Tibial nerve (tissue), 4 donors: ENCODE data around the gene MAP3K20. TPM values are rescaled to one million over a fixed set of nuclear protein-coding genes. Genes with fewer than 3 reads are reported as not detected.

Source experiments
- DNase-seq, 2 donors: peaks; one replicate each; pipeline ENCODE4 v3.0.0-alpha.2; 2019; ENCODE audit warnings: low spot score in 2 of 2
- H3K27ac ChIP-seq, 4 donors: fragments of 200-600 bp; sonication (generic) in 3 of 4; one replicate each; pipeline ENCODE4 v1.5.1; 2017 to 2019; ENCODE audit warnings: mild to moderate bottlenecking in 1 of 4
- H3K27me3 ChIP-seq, 2 donors: fragments of 200-600 bp; sonication (generic) in 1 of 2; one replicate each; pipeline versions ENCODE4 v1.5.1 to v1.6.0; 2017 to 2019
- H3K36me3 ChIP-seq, 3 donors: fragments of 200-600 bp; sonication (generic); one replicate each; pipeline ENCODE4 v1.5.1; 2018 to 2019
- H3K4me1 ChIP-seq, 4 donors: fragments of 200-600 bp; sonication (generic) in 3 of 4; one replicate each; pipeline ENCODE4 v1.5.1; 2017 to 2019
- H3K4me3 ChIP-seq, 4 donors: fragments of 200-600 bp; sonication (generic) in 3 of 4; one replicate each; pipeline ENCODE4 v1.5.1; 2017 to 2019; ENCODE audit warnings: mild to moderate bottlenecking in 1 of 4, moderate library complexity in 1 of 4
- H3K9me3 ChIP-seq, 4 donors: fragments of 200-600 bp; sonication (generic) in 3 of 4; one replicate each; pipeline ENCODE4 v1.5.1; 2017 to 2019
- EP300 ChIP-seq, 2 donors: sonication (generic); formaldehyde crosslinking; IDR thresholded peaks; one replicate each; pipeline ENCODE4 v1.6.1; 2017; ENCODE audit warnings: antibody characterized with exemption in 2 of 2, mild to moderate bottlenecking in 1 of 2
- POLR2A ChIP-seq, 2 donors: fragments of 450-650 bp; IDR thresholded peaks; one replicate each; pipeline ENCODE4 v1.6.1; 2017; ENCODE audit warnings: antibody characterized with exemption in 2 of 2, mild to moderate bottlenecking in 2 of 2, moderate library complexity in 2 of 2
- WGBS, 2 donors: methylation state at CpG; one replicate each; pipeline ENCODE4 v1.1.5; 2018; 5-methylcytosine and 5-hydroxymethylcytosine counted together
- total RNA-seq, 4 donors: library from RNA; depleted of rRNA; stranded (reverse); fragments of >200 nt; gene quantifications; one replicate each; pipeline ENCODE4 v1.1.0, GENCODE V29; 2016
- TF ChIP-seq, protein P1 (sequence below), 5 experiments: fragments of 200-600 bp in 3 of 5; fragments of 450-650 bp in 2 of 5; sonication (generic) in 3 of 5; IDR thresholded peaks; one replicate each; pipeline ENCODE4 v1.5.1; 2016 to 2019; ENCODE audit warnings: antibody characterized with exemption in 5 of 5, mild to moderate bottlenecking in 3 of 5, moderate library complexity in 2 of 5

Gene MAP3K20
- total RNA-seq, 4 donors from 2014 or later: 21.9 to 32.6 (median 23.2) TPM

DNA sequence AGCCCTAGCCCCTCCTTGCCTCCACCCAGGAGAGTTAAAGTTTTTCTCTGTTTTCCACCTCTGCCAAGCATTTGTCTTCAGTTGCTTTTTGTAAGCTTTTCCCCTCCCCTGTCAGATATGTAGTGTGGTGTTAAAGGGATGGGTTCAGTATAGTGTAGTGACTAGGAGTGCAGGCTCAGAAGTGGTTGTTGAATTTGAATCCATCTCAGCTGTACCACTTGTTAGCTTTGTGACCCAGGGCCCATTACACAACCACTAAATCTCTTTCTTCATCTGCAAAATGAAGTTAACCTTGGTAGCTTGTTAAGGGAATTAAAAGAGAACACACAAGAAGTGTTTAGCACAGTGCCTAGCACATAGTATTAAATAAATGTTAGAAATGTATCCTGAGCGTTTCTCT is 56.9 kb downstream of the MAP3K20 start:
- Histone ChIP-seq H3K4me1 (peaks cover 0 to 5% (median 2%) of the 10 kb centered on the region in 4 donors), H3K9me3 (no peaks in the 10 kb centered on the region)
- WGBS, 2 donors: 85 to 96% methylated on average over 1 of the region's 1 CpG

GRCh38 chr2:173134703-173135102 is 59.1 kb downstream of the MAP3K20 start:
- H3K36me3 ChIP-seq: no peaks in the 10 kb centered on the region
- TF ChIP-seq EP300 (IDR thresholded peaks at IDR 0.05): peak in 1 of 2 donors; percentile 14
- TF ChIP-seq, protein P1, sequence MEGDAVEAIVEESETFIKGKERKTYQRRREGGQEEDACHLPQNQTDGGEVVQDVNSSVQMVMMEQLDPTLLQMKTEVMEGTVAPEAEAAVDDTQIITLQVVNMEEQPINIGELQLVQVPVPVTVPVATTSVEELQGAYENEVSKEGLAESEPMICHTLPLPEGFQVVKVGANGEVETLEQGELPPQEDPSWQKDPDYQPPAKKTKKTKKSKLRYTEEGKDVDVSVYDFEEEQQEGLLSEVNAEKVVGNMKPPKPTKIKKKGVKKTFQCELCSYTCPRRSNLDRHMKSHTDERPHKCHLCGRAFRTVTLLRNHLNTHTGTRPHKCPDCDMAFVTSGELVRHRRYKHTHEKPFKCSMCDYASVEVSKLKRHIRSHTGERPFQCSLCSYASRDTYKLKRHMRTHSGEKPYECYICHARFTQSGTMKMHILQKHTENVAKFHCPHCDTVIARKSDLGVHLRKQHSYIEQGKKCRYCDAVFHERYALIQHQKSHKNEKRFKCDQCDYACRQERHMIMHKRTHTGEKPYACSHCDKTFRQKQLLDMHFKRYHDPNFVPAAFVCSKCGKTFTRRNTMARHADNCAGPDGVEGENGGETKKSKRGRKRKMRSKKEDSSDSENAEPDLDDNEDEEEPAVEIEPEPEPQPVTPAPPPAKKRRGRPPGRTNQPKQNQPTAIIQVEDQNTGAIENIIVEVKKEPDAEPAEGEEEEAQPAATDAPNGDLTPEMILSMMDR (IDR thresholded peaks at IDR 0.05): no peak
- H3K4me1 ChIP-seq: peaks cover 0 to 5% (median 2%) of the 10 kb centered on the region in 4 donors
- 76 to 80% methylated on average over 4 of the region's 4 CpGs for WGBS, 2 donors
- H3K4me3 ChIP-seq: no peak overlapping the region
- no peaks in the 10 kb centered on the region for H3K9me3 ChIP-seq
- DNase-seq: peak in 1 of 2 donors; percentile 38
- no peak overlapping the region for H3K27ac ChIP-seq
- H3K27me3 ChIP-seq: no peaks in the 10 kb centered on the region

More for the DNA sequence above, 56.9 kb downstream of the MAP3K20 start:
- no peaks in the 10 kb centered on the region for H3K27me3 ChIP-seq
- no peaks in the 10 kb centered on the region for H3K36me3 ChIP-seq
- DNase-seq: no peak
- no peak for TF ChIP-seq EP300 (IDR thresholded peaks at IDR 0.05)
- no peak for TF ChIP-seq POLR2A (IDR thresholded peaks at IDR 0.05)
- TF ChIP-seq, protein P1 (IDR thresholded peaks at IDR 0.05): no peak
- H3K27ac ChIP-seq: no peak overlapping the region
- H3K4me3 ChIP-seq: no peak overlapping the region

DNA sequence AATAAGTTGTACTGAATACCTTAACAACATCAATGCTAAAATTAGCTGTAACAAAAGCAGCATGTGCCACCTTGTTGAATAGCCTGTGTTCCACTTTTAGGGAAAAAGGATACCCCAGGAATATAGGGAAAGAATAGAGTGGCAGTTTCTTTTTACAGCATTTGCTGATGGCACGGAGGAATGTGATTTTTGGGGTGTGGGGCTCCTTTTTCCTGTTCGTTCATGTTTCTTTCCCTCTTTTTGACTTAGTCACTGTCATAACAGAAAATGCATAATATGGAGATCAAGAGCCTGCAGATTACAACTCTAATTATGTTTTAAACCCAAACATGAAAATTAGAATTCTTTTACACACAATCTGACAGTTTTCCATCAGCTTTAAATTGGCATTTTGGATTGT is 60.4 kb downstream of the MAP3K20 start:
- Histone ChIP-seq H3K4me1 (peaks cover 0 to 4% (median 0%) of the 10 kb centered on the region in 4 donors), H3K27ac (no peak overlapping the region), H3K9me3 (no peaks in the 10 kb centered on the region), H3K4me3 (no peak overlapping the region), H3K27me3 (no peaks in the 10 kb centered on the region), H3K36me3 (no peaks in the 10 kb centered on the region)
- WGBS, 2 donors: 65 to 73% methylated on average over 2 of the region's 2 CpGs
- no peak for DNase-seq
- TF ChIP-seq POLR2A (IDR thresholded peaks at IDR 0.05) (no peak), EP300 (IDR thresholded peaks at IDR 0.05) (no peak)
- TF ChIP-seq, protein P1 (IDR thresholded peaks at IDR 0.05): no peak

DNA sequence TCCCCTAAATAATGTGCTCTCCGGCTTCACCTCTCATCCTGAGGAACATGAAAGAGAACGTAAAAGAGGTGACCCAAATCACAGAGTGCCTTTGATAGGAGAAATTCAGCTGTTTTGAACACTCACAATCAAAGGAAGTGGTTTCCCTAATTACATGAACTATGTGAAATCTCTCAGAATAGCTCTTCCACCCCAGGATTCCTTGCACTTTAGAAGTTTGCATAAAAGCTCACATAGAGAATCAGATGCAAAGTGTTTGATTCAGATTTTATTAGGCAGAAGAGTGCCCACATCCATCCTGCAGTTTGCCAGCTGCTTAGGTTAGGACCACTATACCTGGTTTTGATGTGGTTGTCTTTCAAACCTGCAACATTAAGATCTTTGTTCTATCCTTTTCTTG is 61.0 kb downstream of the MAP3K20 start:
- no peaks in the 10 kb centered on the region for H3K36me3 ChIP-seq
- DNase-seq: no peak
- peaks cover 0 to 4% (median 0%) of the 10 kb centered on the region in 4 donors for H3K4me1 ChIP-seq
- H3K27ac ChIP-seq: no peak overlapping the region
- no peaks in the 10 kb centered on the region for H3K9me3 ChIP-seq
- no peak for TF ChIP-seq POLR2A (IDR thresholded peaks at IDR 0.05)
- no peak for TF ChIP-seq EP300 (IDR thresholded peaks at IDR 0.05)
- TF ChIP-seq, protein P1 (IDR thresholded peaks at IDR 0.05): no peak
- no peaks in the 10 kb centered on the region for H3K27me3 ChIP-seq
- no peak overlapping the region for H3K4me3 ChIP-seq
- 71 to 74% methylated on average over 2 of the region's 2 CpGs for WGBS, 2 donors

DNA sequence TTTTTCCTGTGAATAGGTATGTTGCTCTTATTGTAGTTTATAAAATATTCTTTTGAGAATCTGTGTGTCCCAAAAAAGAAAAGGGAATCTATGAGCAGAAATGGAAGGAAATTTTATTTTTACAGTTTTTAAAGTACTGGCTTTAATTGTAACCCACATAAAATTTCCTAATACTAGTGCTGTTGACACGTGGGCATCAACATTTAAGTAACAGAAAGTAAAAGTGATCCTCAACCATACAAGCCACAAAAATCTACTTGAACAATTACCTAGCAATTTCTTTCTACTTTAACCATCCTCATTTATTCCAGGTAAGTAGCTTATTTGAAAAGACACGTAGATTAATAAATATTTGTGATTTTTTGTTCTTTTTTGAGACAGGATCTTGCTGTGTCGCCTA is 62.0 kb downstream of the MAP3K20 start:
- Histone ChIP-seq H3K9me3 (no peaks in the 10 kb centered on the region), H3K36me3 (no peaks in the 10 kb centered on the region), H3K27me3 (no peaks in the 10 kb centered on the region), H3K27ac (no peak overlapping the region), H3K4me1 (peaks cover 0 to 4% (median 0%) of the 10 kb centered on the region in 4 donors), H3K4me3 (no peak overlapping the region)
- TF ChIP-seq, protein P1 (IDR thresholded peaks at IDR 0.05): no peak
- no peak for TF ChIP-seq POLR2A (IDR thresholded peaks at IDR 0.05)
- TF ChIP-seq EP300 (IDR thresholded peaks at IDR 0.05): no peak
- no peak for DNase-seq
- 88% methylated on average over 3 of the region's 3 CpGs for WGBS, 2 donors
